Measurements from ENCODE around the gene BLMH.

BLMH gene

DNA sequence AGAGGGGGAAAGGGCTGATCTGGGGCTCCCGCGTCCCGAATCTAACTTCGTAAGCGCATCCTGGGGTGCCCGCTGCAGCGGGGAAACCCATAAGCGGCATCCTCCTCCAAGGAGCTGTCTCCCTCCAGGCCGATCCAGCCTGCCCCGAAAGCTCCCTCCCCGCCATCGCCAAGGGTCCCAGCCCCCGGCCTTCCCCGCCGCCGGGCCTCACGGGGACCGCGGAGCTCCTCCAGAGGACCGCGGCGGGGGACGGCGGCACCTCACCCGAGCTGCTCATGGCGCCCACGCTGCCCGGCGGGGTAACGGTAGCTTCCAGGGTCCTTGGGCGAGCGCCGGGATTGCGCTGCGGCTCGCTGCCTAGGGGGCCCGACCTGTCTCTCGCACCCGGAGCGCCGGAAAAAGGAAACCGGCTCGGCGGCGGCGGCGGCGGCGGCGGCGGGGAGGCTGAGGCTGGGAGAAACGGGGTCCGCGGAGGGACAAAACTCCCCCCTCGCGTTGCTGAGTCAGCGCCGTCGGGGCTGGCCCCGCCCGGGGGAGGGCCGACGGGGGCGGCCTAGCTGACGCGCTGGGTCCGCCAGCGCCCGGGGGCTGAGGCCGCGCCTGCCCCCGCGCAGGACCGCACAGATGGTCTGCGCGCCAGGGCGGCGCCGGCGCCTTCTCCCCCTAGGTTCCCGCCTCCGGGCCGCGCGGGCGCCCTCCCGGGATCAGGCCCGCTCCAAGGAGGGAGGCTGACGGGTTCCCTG lies at the start of gene BLMH:
Gene BLMH (minus strand): TSS at position 402 of the 743 bp plus-strand sequence. CDS start 125 bp downstream, at position 277.
- TF ChIP-seq, protein P1, sequence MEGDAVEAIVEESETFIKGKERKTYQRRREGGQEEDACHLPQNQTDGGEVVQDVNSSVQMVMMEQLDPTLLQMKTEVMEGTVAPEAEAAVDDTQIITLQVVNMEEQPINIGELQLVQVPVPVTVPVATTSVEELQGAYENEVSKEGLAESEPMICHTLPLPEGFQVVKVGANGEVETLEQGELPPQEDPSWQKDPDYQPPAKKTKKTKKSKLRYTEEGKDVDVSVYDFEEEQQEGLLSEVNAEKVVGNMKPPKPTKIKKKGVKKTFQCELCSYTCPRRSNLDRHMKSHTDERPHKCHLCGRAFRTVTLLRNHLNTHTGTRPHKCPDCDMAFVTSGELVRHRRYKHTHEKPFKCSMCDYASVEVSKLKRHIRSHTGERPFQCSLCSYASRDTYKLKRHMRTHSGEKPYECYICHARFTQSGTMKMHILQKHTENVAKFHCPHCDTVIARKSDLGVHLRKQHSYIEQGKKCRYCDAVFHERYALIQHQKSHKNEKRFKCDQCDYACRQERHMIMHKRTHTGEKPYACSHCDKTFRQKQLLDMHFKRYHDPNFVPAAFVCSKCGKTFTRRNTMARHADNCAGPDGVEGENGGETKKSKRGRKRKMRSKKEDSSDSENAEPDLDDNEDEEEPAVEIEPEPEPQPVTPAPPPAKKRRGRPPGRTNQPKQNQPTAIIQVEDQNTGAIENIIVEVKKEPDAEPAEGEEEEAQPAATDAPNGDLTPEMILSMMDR (IDR thresholded peaks at IDR 0.05; ENCODE audit: low read length, missing control alignments): no peak
- peak; percentile 84 for DNase-seq (ENCODE audit: low read depth)
- H3K4me3 ChIP-seq (replicated peaks; ENCODE audit: low read depth, low read length): peak within 1 kb of the TSS; percentile 88

- H3K4me3 ChIP-seq (replicated peaks; ENCODE audit: low read depth, low read length): peak overlapping the region; percentile 31
- TF ChIP-seq, protein P1 (IDR thresholded peaks at IDR 0.05; ENCODE audit: low read length, missing control alignments): no peak
- DNase-seq (ENCODE audit: low read depth): peak; percentile 67
Observed at GRCh38 chr17:30340801-30341356, 49.1 kb upstream of the BLMH start.

- TF ChIP-seq, protein P1 (IDR thresholded peaks at IDR 0.05; ENCODE audit: low read length, missing control alignments): no peak
- H3K4me3 ChIP-seq (replicated peaks; ENCODE audit: low read depth, low read length): no peak overlapping the region
- no peak for DNase-seq (ENCODE audit: low read depth)
Observed at GRCh38 chr17:30339086-30339485, 47.3 kb upstream of the BLMH start.

GRCh38 chr17:30337393-30337999 lies 45.8 kb upstream of the BLMH start:
- no peak overlapping the region for H3K4me3 ChIP-seq (replicated peaks; ENCODE audit: low read depth, low read length)
- TF ChIP-seq, protein P1 (IDR thresholded peaks at IDR 0.05; ENCODE audit: low read length, missing control alignments): no peak
- no peak for DNase-seq (ENCODE audit: low read depth)

DNA sequence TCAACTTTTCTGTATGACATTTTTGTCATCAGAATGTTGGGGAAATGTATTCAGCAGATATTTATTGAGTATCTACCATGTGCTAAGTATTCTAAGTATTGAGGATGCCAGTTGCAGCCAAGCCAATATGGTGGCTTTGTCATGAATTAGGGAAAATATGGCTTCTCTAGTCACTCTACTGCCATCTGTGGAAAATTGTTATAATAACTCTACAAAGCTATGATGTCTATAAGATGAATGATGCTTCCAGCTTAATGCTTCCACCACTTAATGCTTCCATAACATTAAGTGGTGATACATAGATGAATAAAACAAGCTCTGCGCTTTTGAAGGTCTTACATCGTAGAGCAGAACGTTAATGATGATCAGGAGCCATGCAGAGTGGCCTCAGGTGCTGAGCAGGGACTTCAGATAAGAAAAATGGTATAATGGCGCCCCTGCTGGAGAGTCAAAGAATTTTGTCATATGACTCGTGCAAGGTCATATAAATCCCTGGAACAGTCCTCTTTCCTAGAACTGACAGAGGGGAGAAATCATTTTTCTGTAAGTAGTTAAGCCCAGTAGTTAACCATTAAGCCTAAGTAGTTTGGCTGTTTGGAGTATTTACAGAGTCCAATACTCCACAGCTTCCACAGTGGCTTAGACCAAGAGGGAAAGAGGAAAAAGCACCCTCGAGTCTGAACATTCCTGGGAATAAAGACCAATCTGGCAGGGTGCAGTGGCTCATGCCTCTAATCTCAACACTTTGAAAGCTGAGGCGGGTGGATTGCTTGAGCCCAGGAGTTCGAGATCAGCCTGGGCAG lies 44.8 kb upstream of the BLMH start:
- peak; percentile 66 for DNase-seq (ENCODE audit: low read depth)
- H3K4me3 ChIP-seq (replicated peaks; ENCODE audit: low read depth, low read length): no peak overlapping the region
- TF ChIP-seq, protein P1 (IDR thresholded peaks at IDR 0.05; ENCODE audit: low read length, missing control alignments): peak; percentile 50

- TF ChIP-seq, protein P1 (IDR thresholded peaks at IDR 0.05; ENCODE audit: low read length, missing control alignments): no peak
- no peak for DNase-seq (ENCODE audit: low read depth)
- H3K4me3 ChIP-seq (replicated peaks; ENCODE audit: low read depth, low read length): no peak overlapping the region
Observed at GRCh38 chr17:30334421-30334820, 42.7 kb upstream of the BLMH start.
